SK-N-MC (cell line): ENCODE data around the gene ZNF646.

ENCODE experiments used
- EZH2 ChIP-seq: fragments of 200-600 bp; sonication (generic); IDR thresholded peaks from one replicate; pipeline ENCODE4 v1.6.1; 2017; ENCODE audit warnings: antibody characterized with exemption
- POLR2AphosphoS5 ChIP-seq: IDR thresholded peaks from 2 replicates; pipeline ENCODE4 v1.6.1; 2012; ENCODE audit warnings: mild to moderate bottlenecking, low read depth, low read length, borderline replicate concordance

DNA sequence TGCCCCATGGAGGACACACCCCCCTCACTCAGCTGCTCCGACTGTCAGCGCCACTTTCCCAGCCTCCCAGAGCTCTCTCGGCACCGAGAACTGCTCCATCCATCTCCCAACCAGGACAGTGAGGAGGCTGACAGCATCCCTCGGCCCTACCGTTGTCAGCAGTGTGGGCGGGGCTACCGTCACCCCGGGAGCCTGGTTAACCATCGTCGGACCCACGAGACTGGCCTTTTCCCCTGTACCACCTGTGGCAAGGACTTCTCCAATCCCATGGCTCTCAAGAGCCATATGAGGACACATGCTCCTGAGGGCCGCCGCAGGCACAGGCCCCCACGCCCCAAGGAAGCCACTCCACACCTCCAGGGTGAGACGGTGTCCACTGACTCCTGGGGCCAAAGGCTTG, 2.1 kb downstream of the ZNF646 start:
- TF ChIP-seq POLR2AphosphoS5 (no peak), EZH2 (no peak)
